ENCODE results near the gene RNU6-9.

The RNU6-9 gene

GRCh38 chr19:937259-937694, 44.0 kb downstream of the RNU6-9 start:
- peak; percentile 69 for DNase-seq

DNA sequence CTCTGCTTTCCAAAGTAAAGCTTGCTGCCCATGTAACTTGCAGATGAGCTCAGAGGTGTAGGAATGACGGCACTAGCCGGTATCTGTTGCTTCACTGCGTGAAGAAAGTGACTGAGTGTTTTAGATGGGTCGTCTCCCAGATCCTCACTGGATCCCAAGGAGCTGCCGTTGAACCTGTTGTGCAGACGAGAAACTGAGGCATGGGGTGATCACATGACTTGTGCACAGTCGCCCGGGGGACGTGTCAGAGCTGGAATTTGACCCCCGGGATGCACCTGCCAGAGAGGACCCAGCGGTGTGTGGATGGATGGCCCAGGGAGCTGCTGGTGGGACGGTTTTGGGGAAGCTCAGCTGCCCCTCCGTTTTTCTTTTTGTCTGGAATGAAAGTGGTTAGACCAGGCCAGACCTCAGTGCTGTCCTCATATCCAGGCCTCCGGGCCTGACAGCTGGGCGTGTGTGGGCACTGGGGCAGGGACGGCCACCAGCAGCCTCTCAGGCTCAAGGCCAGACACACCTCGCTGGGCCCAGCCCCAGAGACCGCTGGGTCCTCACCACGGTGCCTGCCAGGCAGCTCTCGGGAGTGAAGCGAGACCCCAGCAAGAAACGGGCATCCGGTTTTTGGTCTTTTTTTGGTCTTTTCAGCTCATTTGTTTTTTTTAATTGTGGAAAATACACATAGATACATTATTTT, 45.1 kb downstream of the RNU6-9 start:
- no peak for DNase-seq

DNA sequence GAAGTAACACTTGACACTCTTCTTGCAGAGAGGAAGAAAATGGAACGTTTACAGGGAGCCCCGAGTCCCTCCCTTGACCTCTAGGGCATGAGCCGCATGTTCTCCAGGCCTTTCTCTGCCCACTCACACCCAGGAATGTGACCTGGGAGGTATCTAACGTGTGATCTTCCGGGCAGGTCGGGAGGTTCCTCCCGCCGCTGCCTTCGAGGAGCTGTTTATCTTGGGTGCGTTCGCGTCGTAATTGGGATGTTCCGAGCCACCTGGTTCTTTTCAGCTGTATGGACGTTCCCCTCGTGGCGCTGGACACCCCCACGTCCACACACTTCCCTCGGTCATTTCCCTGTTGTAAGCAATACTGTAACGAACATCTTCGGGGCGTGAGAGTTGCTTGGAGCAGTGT, 46.2 kb downstream of the RNU6-9 start:
- no peak for DNase-seq

- no peak for DNase-seq
Observed at GRCh38 chr19:939922-940321, 46.6 kb downstream of the RNU6-9 start.

DNA sequence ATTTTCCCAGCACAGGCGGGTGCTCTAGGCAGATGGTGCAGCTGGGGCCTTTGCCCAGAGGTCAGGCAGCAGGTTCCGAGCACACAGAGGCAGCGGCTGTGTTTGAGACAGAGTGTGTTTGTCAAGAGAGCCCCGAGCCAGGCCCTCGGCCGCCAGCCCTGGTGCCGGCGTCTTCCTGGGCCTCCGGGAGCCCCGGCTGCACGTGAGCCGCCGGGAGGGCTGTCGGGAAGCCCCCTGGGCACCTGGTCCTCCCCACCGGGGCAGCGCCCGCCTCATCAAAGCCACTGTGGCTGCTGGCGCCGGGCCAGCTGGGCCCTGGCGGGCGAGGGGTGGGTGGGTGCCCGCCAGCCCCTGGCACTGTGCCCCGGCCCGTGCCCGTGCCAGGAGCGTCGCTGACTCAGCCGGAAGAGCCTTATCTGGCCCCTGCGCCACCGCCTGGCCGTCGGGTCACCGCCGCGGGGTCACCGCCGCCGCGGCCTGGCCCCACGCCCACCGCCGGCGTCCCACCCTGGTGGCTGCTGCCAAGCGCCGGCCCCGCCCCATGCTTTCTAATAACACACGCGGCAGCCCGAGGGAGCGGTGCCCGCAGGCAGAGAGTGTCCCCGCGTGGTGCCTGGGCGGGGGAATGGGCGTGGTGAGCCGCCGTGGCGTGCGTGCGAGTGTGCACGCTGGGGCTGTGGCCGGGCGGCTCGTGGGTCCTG, 47.5 kb downstream of the RNU6-9 start:
- peak; percentile 84 for DNase-seq

DNA sequence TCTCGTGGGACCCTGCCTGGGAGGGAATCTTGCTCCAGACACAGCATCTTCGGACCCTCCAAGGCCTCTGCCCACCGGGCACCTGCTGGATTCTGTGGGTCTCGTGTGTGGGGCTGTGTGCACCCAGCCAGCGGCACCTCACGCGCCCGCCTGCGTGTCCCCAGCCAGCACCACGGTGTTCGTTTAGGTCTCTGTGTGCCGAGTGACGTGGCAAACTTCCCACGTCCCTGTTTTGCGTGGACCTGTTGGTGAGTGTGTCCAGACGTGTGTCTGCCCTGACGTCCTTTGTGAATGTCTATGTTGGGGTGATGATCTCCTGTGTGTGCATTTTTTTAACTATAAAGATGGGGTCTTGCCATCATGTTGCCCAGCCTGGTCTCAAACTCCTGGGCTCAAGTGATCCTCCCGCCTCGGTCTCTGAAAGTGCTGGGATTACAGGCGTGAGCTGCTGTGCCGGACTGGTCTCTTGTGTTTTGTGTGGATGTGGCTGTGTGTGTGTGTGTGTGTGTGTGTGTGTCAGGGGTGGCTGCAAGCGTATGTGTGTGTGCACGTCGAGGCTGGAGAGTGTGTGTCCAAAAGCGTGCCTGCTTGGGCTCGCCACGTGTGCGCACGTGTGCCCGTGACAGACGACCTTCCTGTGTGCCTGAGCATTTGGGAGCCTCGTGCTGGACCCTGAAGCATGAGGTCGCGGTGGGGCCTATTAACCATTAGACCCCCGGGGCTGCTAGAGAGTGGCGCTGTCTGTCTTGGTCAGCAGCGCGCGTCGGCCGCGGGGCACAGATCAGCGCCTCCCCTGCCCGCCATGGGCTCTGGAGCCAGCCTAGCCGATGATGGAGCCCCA, 48.2 kb downstream of the RNU6-9 start:
- no peak for DNase-seq

DNA sequence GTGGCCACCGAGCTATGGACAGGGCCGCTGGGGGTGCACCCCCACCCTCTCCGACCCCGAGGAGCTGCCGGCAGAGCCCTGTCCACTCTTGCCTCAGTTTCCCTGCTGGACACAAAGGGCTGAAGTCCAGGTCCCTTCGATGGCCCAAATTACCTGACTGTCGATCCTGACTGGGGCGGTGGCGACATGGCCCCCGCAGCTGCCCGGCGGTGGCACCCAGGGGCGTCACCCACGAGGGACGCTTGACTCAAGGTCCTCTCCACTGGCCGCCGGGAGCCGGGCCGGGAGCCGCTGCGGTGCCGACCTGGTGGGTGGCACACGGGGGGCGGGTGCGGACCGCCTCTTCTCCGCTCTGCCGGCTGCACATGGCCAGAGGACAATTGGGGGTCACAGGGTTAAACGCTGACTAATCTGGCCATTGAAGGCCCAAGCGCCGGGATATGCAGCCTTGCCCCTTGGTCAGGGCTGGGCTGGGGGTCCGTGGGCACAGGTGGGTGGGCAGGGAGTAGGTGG, 48.9 kb downstream of the RNU6-9 start:
- no peak for DNase-seq

Data from CD4-positive, alpha-beta T cell treated with Interleukin-6 for 4 hours (primary cell).